Activated T-cell treated with anti-CD3 and anti-CD28 coated beads, Interleukin-2, amount 50 U/mL, for 24 hours (primary cell): Measurements from ENCODE around the gene CHRM1.
"Not testable (repeated sequence)": the region's sequence is repeated elsewhere in the genome, so short reads cannot be mapped to it uniquely, and the experiment has no call there.

ENCODE experiments used
- DNase-seq: peaks from one replicate; pipeline ENCODE4 v3.0.0-alpha.2; 2020
- H3K27ac Mint-ChIP-seq: 2 replicates; pipeline ENCODE4 v1.8.0; 2020; ENCODE audit warnings: mild to moderate bottlenecking, mixed read lengths
- H3K27me3 Mint-ChIP-seq: 2 replicates; pipeline ENCODE4 v1.8.0; 2020; ENCODE audit warnings: mixed read lengths
- H3K36me3 Mint-ChIP-seq: 2 replicates; pipeline ENCODE4 v1.8.0; 2020; ENCODE audit warnings: low read depth, mixed read lengths
- H3K4me1 Mint-ChIP-seq: 2 replicates; pipeline ENCODE4 v1.8.0; 2020; ENCODE audit warnings: low read depth, mixed read lengths
- H3K4me3 Mint-ChIP-seq: 2 replicates; pipeline ENCODE4 v1.8.0; 2020; ENCODE audit warnings: mild to moderate bottlenecking, moderate library complexity, mixed read lengths
- H3K9me3 Mint-ChIP-seq: 2 replicates; pipeline ENCODE4 v1.8.0; 2020; ENCODE audit warnings: mixed read lengths

The CHRM1 gene, protein sequence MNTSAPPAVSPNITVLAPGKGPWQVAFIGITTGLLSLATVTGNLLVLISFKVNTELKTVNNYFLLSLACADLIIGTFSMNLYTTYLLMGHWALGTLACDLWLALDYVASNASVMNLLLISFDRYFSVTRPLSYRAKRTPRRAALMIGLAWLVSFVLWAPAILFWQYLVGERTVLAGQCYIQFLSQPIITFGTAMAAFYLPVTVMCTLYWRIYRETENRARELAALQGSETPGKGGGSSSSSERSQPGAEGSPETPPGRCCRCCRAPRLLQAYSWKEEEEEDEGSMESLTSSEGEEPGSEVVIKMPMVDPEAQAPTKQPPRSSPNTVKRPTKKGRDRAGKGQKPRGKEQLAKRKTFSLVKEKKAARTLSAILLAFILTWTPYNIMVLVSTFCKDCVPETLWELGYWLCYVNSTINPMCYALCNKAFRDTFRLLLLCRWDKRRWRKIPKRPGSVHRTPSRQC

GRCh38 chr11:62921201-62921572 is at the start of gene CHRM1:
TSS of gene CHRM1 (minus strand) at chr11:62921363. CDS start at chr11:62911100, 10,263 bp downstream.
- no peak for DNase-seq
- Mint-ChIP-seq H3K4me1 (peaks cover 28% of the 10 kb centered on the region), H3K27ac (no peak within 1 kb of the TSS), H3K27me3 (peaks cover 57% of the 10 kb centered on the region), H3K4me3 (no peak within 1 kb of the TSS), H3K36me3 (no peaks in the 10 kb centered on the region), H3K9me3 (no peaks in the 10 kb centered on the region)

DNA sequence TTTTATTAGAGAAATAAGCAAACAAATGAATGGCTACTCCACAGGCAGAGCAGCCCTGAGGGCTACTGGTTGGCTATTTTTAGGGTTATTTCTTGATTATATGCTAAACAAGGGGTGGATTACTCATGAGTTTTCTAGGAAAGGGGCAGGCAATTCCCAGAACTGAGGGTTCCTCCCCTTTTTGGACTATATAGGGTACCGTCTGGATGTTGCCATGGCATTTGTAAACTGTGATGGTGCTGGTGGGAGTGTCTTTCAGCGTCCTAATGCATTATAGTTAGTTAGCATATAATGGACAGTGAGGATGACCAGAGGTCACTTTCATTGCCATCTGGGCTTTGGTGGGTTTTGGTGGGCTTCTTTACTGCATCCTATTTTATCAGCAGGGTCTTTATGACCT is 44.4 kb upstream of the CHRM1 start:
- DNase-seq = no peak
- H3K36me3 Mint-ChIP-seq = no peaks in the 10 kb centered on the region
- peaks cover 40% of the 10 kb centered on the region for H3K27me3 Mint-ChIP-seq
- H3K4me3 Mint-ChIP-seq = no peak overlapping the region
- no peaks in the 10 kb centered on the region for H3K4me1 Mint-ChIP-seq
- H3K9me3 Mint-ChIP-seq = no peaks in the 10 kb centered on the region
- no peak overlapping the region for H3K27ac Mint-ChIP-seq

GRCh38 chr11:62962391-62962790 is 41.2 kb upstream of the CHRM1 start:
- H3K9me3 Mint-ChIP-seq = no peaks in the 10 kb centered on the region
- H3K27me3 Mint-ChIP-seq = peaks cover 26% of the 10 kb centered on the region
- no peak for DNase-seq
- H3K4me3 Mint-ChIP-seq = no peak overlapping the region
- H3K4me1 Mint-ChIP-seq = no peaks in the 10 kb centered on the region
- no peaks in the 10 kb centered on the region for H3K36me3 Mint-ChIP-seq
- H3K27ac Mint-ChIP-seq = no peak overlapping the region

GRCh38 chr11:62961017-62961570 is 39.9 kb upstream of the CHRM1 start:
- no peaks in the 10 kb centered on the region for H3K36me3 Mint-ChIP-seq
- H3K27ac Mint-ChIP-seq = no peak overlapping the region
- H3K4me3 Mint-ChIP-seq = no peak overlapping the region
- DNase-seq = no peak
- H3K4me1 Mint-ChIP-seq = no peaks in the 10 kb centered on the region
- H3K9me3 Mint-ChIP-seq = no peaks in the 10 kb centered on the region
- peaks cover 18% of the 10 kb centered on the region for H3K27me3 Mint-ChIP-seq

DNA sequence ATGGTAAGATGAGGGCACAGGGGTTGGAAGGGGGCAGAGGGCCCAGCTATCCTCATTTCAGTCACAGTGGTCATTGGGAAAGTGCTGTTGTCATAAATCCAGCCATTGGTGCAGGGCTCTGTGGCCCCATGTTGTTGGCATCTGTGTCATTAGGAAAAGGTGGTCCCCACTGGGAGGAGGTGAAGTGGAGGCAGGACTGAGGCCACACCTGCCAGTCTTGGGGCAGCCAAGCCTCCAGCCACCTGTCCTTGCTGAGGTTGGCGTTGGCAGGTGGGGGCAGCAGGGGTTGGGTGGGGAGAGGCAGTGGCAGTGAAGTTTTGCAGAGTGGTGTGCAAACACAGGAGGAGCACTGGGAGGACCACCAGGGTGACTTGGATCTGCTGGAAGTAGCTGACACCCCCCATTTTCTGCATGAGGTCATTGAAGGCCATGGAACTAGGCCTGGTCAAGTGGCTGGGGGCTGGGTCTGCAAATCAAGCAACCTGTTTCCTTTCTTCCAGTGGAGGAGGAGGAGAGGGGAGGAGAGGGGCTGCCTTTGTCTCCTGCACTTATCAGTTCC is 38.3 kb upstream of the CHRM1 start:
- DNase-seq = no peak
- H3K4me3 Mint-ChIP-seq = no peak overlapping the region
- no peaks in the 10 kb centered on the region for H3K4me1 Mint-ChIP-seq
- H3K9me3 Mint-ChIP-seq = no peaks in the 10 kb centered on the region
- H3K36me3 Mint-ChIP-seq = no peaks in the 10 kb centered on the region
- no peak overlapping the region for H3K27ac Mint-ChIP-seq
- H3K27me3 Mint-ChIP-seq = peaks cover 10% of the 10 kb centered on the region

DNA sequence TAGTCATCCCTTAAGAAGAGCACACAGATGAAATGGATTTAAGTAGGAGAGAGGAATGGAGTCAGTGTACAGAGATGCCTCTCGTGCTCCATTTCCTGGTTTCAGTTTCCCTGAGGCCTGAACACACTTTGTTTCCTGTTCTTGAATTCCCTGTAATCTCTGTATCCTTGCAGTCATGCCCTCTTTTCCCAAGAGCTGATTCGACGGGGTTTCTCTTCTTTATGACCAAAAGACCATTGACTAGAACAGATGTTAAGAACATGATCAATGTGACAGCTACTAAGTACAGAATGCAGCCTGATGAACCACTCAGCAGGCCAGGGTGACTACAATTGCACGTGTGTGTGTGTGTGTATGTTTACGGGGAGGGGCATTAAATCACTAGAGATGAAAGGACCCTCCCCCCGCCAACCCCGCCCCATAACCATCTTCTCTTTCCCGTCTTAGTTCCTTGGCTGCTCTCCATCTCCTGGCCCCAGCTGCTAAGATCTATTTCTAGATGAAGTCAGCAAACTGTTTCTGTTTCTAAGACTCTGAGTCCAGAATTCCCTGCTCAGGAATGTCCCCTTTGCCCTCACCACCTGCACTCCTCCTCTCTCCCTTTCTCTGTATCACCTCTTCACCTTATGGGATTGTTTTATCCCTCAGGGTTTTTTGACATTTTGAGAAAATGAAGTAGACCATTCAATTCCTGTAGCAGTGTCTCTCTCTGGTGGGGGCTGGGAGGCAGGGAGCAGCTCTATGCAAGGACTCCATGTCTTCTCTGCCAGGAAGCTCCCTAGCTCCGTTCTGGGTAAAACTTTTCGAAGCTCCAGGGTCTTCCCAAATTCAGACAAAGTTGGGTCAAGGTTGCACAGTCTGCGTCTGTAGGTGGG is 37.6 kb upstream of the CHRM1 start:
- DNase-seq = no peak
- Mint-ChIP-seq H3K36me3 (no peaks in the 10 kb centered on the region), H3K27ac (no peak overlapping the region), H3K4me3 (no peak overlapping the region), H3K4me1 (no peaks in the 10 kb centered on the region), H3K27me3 (peaks cover 13% of the 10 kb centered on the region), H3K9me3 (no peaks in the 10 kb centered on the region)

GRCh38 chr11:62957147-62957546 is 36.0 kb upstream of the CHRM1 start:
- Mint-ChIP-seq H3K9me3 (no peaks in the 10 kb centered on the region), H3K4me3 (no peak overlapping the region), H3K27ac (no peak overlapping the region), H3K36me3 (no peaks in the 10 kb centered on the region), H3K27me3 (peaks cover 19% of the 10 kb centered on the region), H3K4me1 (no peaks in the 10 kb centered on the region)
- DNase-seq = no peak

DNA sequence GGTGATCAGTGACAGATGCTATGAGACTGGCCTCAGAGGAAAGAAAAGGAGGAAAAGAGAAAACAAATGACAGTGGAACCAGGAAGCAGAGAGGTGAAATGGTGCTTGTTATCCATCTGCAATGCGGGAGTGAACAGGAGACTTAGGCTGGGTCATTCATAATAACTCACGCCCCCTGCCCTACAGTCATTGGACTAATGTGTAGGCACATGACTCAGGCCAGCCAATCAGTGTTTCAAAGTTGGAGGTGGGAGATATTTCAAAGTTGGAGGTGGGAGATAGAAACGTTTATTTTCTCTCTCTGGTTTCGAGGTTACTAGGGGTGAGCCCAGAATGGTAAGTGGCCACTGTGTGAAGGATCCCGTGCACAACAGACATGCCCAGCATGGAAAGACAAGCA is 33.3 kb upstream of the CHRM1 start:
- Mint-ChIP-seq H3K4me3 (no peak overlapping the region), H3K27me3 (peaks cover 26% of the 10 kb centered on the region), H3K4me1 (no peaks in the 10 kb centered on the region), H3K36me3 (no peaks in the 10 kb centered on the region), H3K27ac (no peak overlapping the region), H3K9me3 (no peaks in the 10 kb centered on the region)
- DNase-seq = no peak

- Mint-ChIP-seq H3K4me3 (no peak overlapping the region), H3K27me3 (peaks cover 29% of the 10 kb centered on the region), H3K36me3 (no peaks in the 10 kb centered on the region), H3K27ac (no peak overlapping the region), H3K4me1 (no peaks in the 10 kb centered on the region), H3K9me3 (no peaks in the 10 kb centered on the region)
- no peak for DNase-seq
Measured at GRCh38 chr11:62953811-62954210, 32.6 kb upstream of the CHRM1 start.

DNA sequence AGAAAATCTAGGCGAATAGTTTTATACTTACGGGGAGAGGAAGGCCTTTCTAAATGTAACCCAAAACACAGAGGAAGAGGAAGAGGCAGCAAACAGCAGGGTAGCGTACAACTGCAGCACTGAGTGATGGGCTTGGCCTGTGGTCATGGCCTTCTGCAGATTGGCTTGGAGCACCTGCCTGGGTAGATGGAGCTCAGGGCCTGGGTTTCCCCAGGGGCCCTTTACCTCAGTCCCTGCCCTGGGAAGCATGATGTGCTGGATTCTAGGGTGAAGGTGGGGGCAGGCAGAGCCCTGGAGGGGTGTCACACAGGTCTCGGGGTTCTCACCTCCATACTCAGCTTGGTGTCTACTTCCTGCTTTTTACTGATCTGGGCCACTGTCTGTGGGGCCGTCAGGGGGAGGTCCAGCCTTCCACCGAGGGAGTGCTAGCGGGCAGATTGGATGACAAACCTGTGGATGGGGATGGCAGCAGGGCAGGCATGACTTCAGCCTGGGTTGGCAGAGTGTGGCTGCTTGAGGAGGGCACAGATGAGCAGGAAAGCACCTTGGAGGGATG is 27.7 kb upstream of the CHRM1 start:
- Mint-ChIP-seq H3K4me1 (no peaks in the 10 kb centered on the region), H3K27me3 (peaks cover 27% of the 10 kb centered on the region), H3K27ac (no peak overlapping the region), H3K36me3 (no peaks in the 10 kb centered on the region), H3K4me3 (no peak overlapping the region), H3K9me3 (no peaks in the 10 kb centered on the region)
- DNase-seq = no peak

DNA sequence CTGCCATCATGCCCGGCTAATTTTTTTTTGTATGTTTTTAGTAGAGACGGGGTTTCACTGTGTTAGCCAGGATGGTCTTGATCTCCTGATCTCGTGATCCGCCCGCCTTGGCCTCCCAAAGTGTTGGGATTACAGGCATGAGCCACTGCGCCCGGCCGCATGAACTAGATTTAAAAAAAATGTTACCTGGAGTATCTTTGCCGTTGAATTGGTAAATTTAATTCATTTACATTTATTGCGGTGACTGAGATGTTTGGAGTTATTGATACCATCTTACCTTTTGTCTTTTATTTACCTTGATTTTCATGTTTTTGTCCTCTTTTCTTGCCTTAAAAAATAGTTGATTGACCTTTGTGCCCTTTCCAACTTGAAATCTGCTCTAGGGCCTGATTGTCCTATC is 24.4 kb upstream of the CHRM1 start:
- not testable (repeated sequence) for H3K9me3 Mint-ChIP-seq, H3K36me3 Mint-ChIP-seq, H3K27ac Mint-ChIP-seq, DNase-seq, H3K4me1 Mint-ChIP-seq, H3K4me3 Mint-ChIP-seq
- peaks cover 26% of the 10 kb centered on the region for H3K27me3 Mint-ChIP-seq

GRCh38 chr11:62937528-62937927 is 16.4 kb upstream of the CHRM1 start:
- not testable (repeated sequence) for H3K4me3 Mint-ChIP-seq, H3K4me1 Mint-ChIP-seq, H3K27me3 Mint-ChIP-seq, H3K9me3 Mint-ChIP-seq, DNase-seq, H3K36me3 Mint-ChIP-seq, H3K27ac Mint-ChIP-seq

DNA sequence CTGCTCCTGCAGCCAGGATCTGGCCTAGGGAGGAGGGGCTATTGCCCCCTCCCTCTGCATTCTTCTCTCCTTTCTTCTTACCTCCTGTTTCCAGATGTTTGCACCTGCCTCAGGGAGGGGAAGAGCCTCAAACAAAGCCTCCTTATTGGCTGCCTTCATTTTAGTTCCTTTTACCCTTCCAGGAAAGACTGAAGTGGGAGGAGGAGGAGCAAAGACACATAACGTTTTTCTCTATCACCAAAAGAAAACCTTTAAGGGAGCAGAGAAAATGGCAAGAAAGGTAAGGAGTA is 13.3 kb upstream of the CHRM1 start:
- peaks cover 8% of the 10 kb centered on the region for H3K9me3 Mint-ChIP-seq
- H3K4me1 Mint-ChIP-seq = peaks cover 4% of the 10 kb centered on the region
- H3K36me3 Mint-ChIP-seq = no peaks in the 10 kb centered on the region
- H3K27me3 Mint-ChIP-seq = peaks cover 23% of the 10 kb centered on the region
- H3K4me3 Mint-ChIP-seq = no peak overlapping the region
- no peak for DNase-seq
- no peak overlapping the region for H3K27ac Mint-ChIP-seq

GRCh38 chr11:62933750-62934495 is 12.8 kb upstream of the CHRM1 start:
- no peak for DNase-seq
- Mint-ChIP-seq H3K27ac (no peak overlapping the region), H3K27me3 (peaks cover 27% of the 10 kb centered on the region), H3K4me3 (no peak overlapping the region), H3K4me1 (peaks cover 4% of the 10 kb centered on the region), H3K9me3 (peaks cover 8% of the 10 kb centered on the region), H3K36me3 (no peaks in the 10 kb centered on the region)
